K562 (cell line): ENCODE measurements around the gene ADCY6. TPM values are rescaled to one million over a fixed set of nuclear protein-coding genes. Genes with fewer than 3 reads are reported as not detected.

Experiments used
- ATAC-seq: fragments of 200-7000 bp; cut with Tn5 transposase; 3 replicates; pipeline ENCODE4 v1.9.1; 2020; ENCODE audit warnings: moderate library complexity
- BruUV-seq: library from RNA; stranded (reverse); fragments of 400-500 nt; replicated peaks from 2 replicates; lab custom pipeline; 2021; lab: Mats Ljungman, UMichigan
- CTCF ChIA-PET: fragments of 300-600 bp; formaldehyde crosslinking; extraction: SDS; loops from one replicate; lab custom pipeline; 2021; ENCODE audit warnings: low intra/inter-chr PET ratio; lab: Yijun Ruan, JAX
- POLR2A ChIA-PET: fragments of 300-600, 350-650 bp; sonication (Branson Sonifier 250); formaldehyde crosslinking; extraction: SDS; loops from one replicate; lab custom pipeline; 2021; ENCODE audit warnings: antibody characterized with exemption, inconsistent platforms; lab: Yijun Ruan, JAX
- DNase-seq, 4 experiments: peaks; one replicate each; pipeline versions ENCODE4 v3.0.0 to v3.0.0-alpha.2; 2011 to 2018; ENCODE audit warnings: low spot score in 3 of 4, mixed read lengths in 3 of 4; ENCODE audit errors: extremely low read depth in 1 of 4
- FAIRE-seq: peaks from 2 replicates; lab custom pipeline; 2011; peaks lifted over from hg19 to GRCh38; lab: Jason Lieb, UNC
- H2AFZ ChIP-seq: 2 replicates; pipeline ENCODE4 v1.6.0; 2011; ENCODE audit warnings: low read depth, low read length, control low read depth, inconsistent platforms
- H3K27ac ChIP-seq: fragments of 200-600 bp; 3 replicates; pipeline ENCODE4 v1.8.0; 2011; ENCODE audit warnings: low read depth, mild to moderate bottlenecking, control low read depth, inconsistent platforms, low read length, moderate library complexity, mixed read lengths; ENCODE audit errors: extremely low read depth
- H3K27me3 ChIP-seq, 2 experiments: fragments of 300-600 bp in 1 of 2; 2 replicates in 1 of 2; 3 replicates in 1 of 2; pipeline versions ENCODE4 v1.6.0 to v1.8.0; 2011; ENCODE audit warnings: inconsistent platforms in 2 of 2, low read length in 2 of 2, mild to moderate bottlenecking in 1 of 2, mixed read lengths in 1 of 2, moderate library complexity in 1 of 2; ENCODE audit not compliant: control insufficient read depth in 2 of 2, insufficient read depth in 2 of 2
- H3K36me3 ChIP-seq: fragments of 300-600 bp; 3 replicates; pipeline ENCODE4 v1.8.0; 2011; ENCODE audit warnings: mild to moderate bottlenecking, low read length, inconsistent platforms; ENCODE audit not compliant: control insufficient read depth, insufficient read depth
- H3K4me1 ChIP-seq, 2 experiments: fragments of 200-600 bp in 1 of 2; replicated peaks in 1 of 2; 2 replicates in 1 of 2; 3 replicates in 1 of 2; pipeline versions ENCODE4 v1.5.1 to v1.8.0; 2011; ENCODE audit warnings: inconsistent platforms in 2 of 2, low read length in 2 of 2, mild to moderate bottlenecking in 1 of 2, mixed read lengths in 1 of 2, moderate library complexity in 1 of 2; ENCODE audit not compliant: control insufficient read depth in 2 of 2, insufficient read depth in 2 of 2
- H3K4me2 ChIP-seq: 2 replicates; pipeline ENCODE4 v1.6.1; 2011; ENCODE audit warnings: low read length, control low read depth, inconsistent platforms, mixed read lengths; ENCODE audit not compliant: insufficient read depth
- H3K4me3 ChIP-seq: fragments of 200-600 bp; sonication (generic), shearing (Covaris generic); 2 replicates; pipeline ENCODE4 v1.5.1; 2016; ENCODE audit warnings: control low read depth, inconsistent platforms
- H3K79me2 ChIP-seq: fragments of 200-600 bp; 3 replicates; pipeline ENCODE4 v1.8.0; 2011; ENCODE audit warnings: low read length, inconsistent platforms; ENCODE audit not compliant: control insufficient read depth, insufficient read depth
- H3K9ac ChIP-seq, 2 experiments: 2 replicates each; pipeline versions ENCODE4 v1.6.0 to v1.6.1; 2011; ENCODE audit warnings: low read depth in 2 of 2, low read length in 2 of 2, control low read depth in 1 of 2, inconsistent platforms in 1 of 2, mild to moderate bottlenecking in 1 of 2, mixed read lengths in 1 of 2; ENCODE audit not compliant: insufficient read depth in 1 of 2
- H3K9me1 ChIP-seq: one replicate; pipeline ENCODE4 v1.6.0; 2011; ENCODE audit warnings: inconsistent platforms, mild to moderate bottlenecking, low read length, moderate library complexity; ENCODE audit not compliant: control insufficient read depth, insufficient read depth
- H3K9me3 ChIP-seq: replicated peaks from 2 replicates; pipeline ENCODE4 v1.5.1; 2011; ENCODE audit warnings: low read depth, low read length, inconsistent platforms; ENCODE audit not compliant: control insufficient read depth, insufficient read depth
- H4K20me1 ChIP-seq: replicated peaks from 2 replicates; pipeline ENCODE4 v1.6.1; 2011; ENCODE audit warnings: low read length, inconsistent platforms, mixed read lengths; ENCODE audit not compliant: control insufficient read depth, insufficient read depth
- ARNT ChIP-seq, 2 experiments: fragments of 450-650 bp; IDR thresholded peaks; 2 replicates each; pipeline ENCODE4 v1.6.1; 2016; ENCODE audit warnings: mild to moderate bottlenecking in 1 of 2
- CBX2 ChIP-seq: fragments of 200-600 bp; sonication (generic); IDR thresholded peaks from one replicate; pipeline ENCODE4 v1.6.1; 2012; ENCODE audit warnings: mild to moderate bottlenecking, low read length, inconsistent platforms; ENCODE audit not compliant: insufficient read depth, poor library complexity, severe bottlenecking
- CC2D1A ChIP-seq: fragments of 450-650 bp; IDR thresholded peaks from 2 replicates; pipeline ENCODE4 v1.6.1; 2017; ENCODE audit warnings: mild to moderate bottlenecking
- DNMT1 ChIP-seq: fragments of 450-650 bp; IDR thresholded peaks from 2 replicates; pipeline ENCODE4 v1.6.1; 2016; ENCODE audit warnings: antibody characterized with exemption, mild to moderate bottlenecking
- FOXA3 ChIP-seq, 2 experiments: fragments of 450-650 bp in 1 of 2; sonication (generic) in 1 of 2; formaldehyde crosslinking; IDR thresholded peaks in 1 of 2; conservative IDR thresholded peaks in 1 of 2; 2 replicates each; pipeline versions ENCODE4 v1.4.0 to v1.8.0; 2020 to 2022; ENCODE audit warnings: mild to moderate bottlenecking in 2 of 2, missing genetic modification reagents in 1 of 2
- MTA1 ChIP-seq: fragments of 450-650 bp; IDR thresholded peaks from 2 replicates; pipeline ENCODE4 v1.6.1; 2017; ENCODE audit warnings: borderline replicate concordance
- NR2C2 ChIP-seq, 2 experiments: fragments of 200-800 bp in 1 of 2; sonication (Bioruptor generic) in 1 of 2; sonication (generic) in 1 of 2; formaldehyde crosslinking in 1 of 2; IDR thresholded peaks; 2 replicates each; pipeline versions ENCODE4 v1.6.1 to v1.8.0; 2016 to 2022; ENCODE audit warnings: mild to moderate bottlenecking in 1 of 2, missing compliant biosample characterization in 1 of 2, missing genetic modification characterization in 1 of 2, missing genetic modification reagents in 1 of 2
- POLR2A ChIP-seq: fragments of 450-650 bp; conservative IDR thresholded peaks from 2 replicates; pipeline ENCODE4 v1.6.1; 2016
- RBM25 ChIP-seq: fragments of 200-400 bp; formaldehyde crosslinking; IDR thresholded peaks from 2 replicates; pipeline ENCODE4 v1.6.1; 2018; ENCODE audit warnings: low read length, low read depth, moderate library complexity; ENCODE audit not compliant: severe bottlenecking
- SETDB1 ChIP-seq: IDR thresholded peaks from one replicate; pipeline ENCODE4 v1.6.1; 2012; ENCODE audit warnings: low read length, control low read depth, inconsistent platforms
- SMAD2 ChIP-seq: fragments of 150-350 bp; IDR thresholded peaks from 2 replicates; pipeline ENCODE4 v1.6.1; 2014; ENCODE audit warnings: low read depth, mild to moderate bottlenecking, low read length
- WGBS: fragments of 100-300 bp; shearing (Covaris generic); methylation state at CpG from one replicate; pipeline ENCODE4 v1.1.6; 2016; ENCODE audit warnings: low coverage, mixed read lengths; ENCODE audit not compliant: insufficient coverage; ENCODE audit errors: missing lambda C conversion rate; 5-methylcytosine and 5-hydroxymethylcytosine counted together
- in situ Hi-C: fragments of 300-500 bp; cut with MboI; formaldehyde crosslinking; loops from 4 replicates; pipeline ENCODE4 v1.15.0; 2018; ENCODE audit warnings: inconsistent platforms, mixed read lengths
- intact Hi-C: fragments of 100-400 bp; cut with micrococcal nuclease; formaldehyde crosslinking; loops from 2 replicates; pipeline ENCODE4 v1.14.2; 2022
- polyA plus RNA-seq, 8 experiments: library from polyadenylated mRNA; depleted of rRNA in 4 of 8; stranded (reverse) in 5 of 8; unstranded in 3 of 8; fragments of >200 nt; fragmentation: Nextera tagmentation in 2 of 8; fragmentation: Illumina TruSeq in 1 of 8; extraction: Ambion mirVana in 2 of 8; extraction: Trizol in 1 of 8; gene quantifications; 2 replicates each; pipeline versions ENCODE4 v1.2.1 to v1.2.3, GENCODE V29; 2011 to 2014; ENCODE audit warnings: inconsistent platforms in 1 of 8, missing spikeins in 1 of 8
- total RNA-seq, 7 experiments: library from RNA; depleted of rRNA in 6 of 7; stranded (reverse); fragments of >200 nt in 6 of 7; fragmentation: Illumina TruSeq in 2 of 7; extraction: Trizol in 2 of 7; gene quantifications; 2 replicates each; pipeline versions ENCODE4 v1.2.1 to v1.2.3, GENCODE V29; 2011 to 2021; ENCODE audit warnings: low replicate concordance in 1 of 7
- TF ChIP-seq, protein P1 (sequence below): fragments of 450-650 bp; formaldehyde crosslinking; IDR thresholded peaks from 2 replicates; pipeline ENCODE4 v1.4.0; 2022; ENCODE audit warnings: mild to moderate bottlenecking, moderate library complexity
- TF ChIP-seq, protein P2 (sequence below): sonication (generic); formaldehyde crosslinking; IDR thresholded peaks from 2 replicates; pipeline ENCODE4 v1.9.0; 2022; ENCODE audit warnings: mild to moderate bottlenecking, missing genetic modification reagents
- TF ChIP-seq, protein P3 (sequence below): sonication (generic); formaldehyde crosslinking; IDR thresholded peaks from 2 replicates; pipeline ENCODE4 v1.8.0; 2022; ENCODE audit warnings: mild to moderate bottlenecking, missing genetic modification reagents
- TF ChIP-seq, protein P4 (sequence below): sonication (generic); formaldehyde crosslinking; IDR thresholded peaks from 2 replicates; pipeline ENCODE4 v1.9.0; 2022; ENCODE audit warnings: mild to moderate bottlenecking, missing genetic modification reagents

ADCY6 gene
- total and polyA plus RNA-seq, 9 of the 15 experiments (the other 6 are each of a cell fraction or from before 2014, with no cell fraction given): 0.01 to 1.0 (median 0.53) TPM

DNA sequence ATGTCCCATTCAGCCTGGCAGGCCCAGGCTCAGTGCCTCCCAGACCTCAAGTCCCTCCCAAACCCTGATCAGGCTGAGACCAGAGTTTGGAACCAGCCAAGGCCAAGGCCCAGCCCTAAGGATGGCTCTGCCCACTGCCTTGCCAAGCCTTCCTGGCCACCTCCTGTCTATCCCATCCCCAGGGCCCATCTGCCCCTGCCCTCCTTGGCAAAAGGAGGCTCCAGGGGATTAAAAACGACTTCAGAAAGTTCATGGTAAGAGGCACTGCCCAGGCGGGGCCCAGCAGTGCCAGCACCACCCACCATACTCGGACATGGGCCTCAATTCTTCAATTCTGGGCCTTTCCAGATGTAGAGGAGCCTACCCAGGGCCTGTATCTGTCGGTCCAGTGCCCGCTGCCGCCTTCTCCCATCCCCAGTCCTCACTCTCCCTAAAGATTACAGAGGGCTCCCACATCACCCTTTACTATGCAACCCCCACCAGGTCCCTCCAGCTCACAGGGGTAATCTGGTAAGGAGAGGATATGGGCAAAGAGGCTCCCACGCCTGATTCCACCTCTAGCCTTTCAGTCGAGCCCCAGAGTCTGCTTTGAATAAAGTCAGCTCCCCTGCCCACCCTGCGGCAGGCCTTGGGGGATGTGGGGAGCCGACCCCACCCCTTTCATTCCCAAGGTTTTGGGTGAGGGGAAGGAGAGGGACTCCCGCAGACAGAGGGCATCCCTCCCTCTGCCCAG lies 932 bp downstream of the ADCY6 start:
- H2AFZ ChIP-seq: no peak overlapping the region
- peak overlapping the region in 1 of 2 experiments; percentile 26; a peak in 1 of 4 replicates for H3K9ac ChIP-seq
- POLR2A ChIA-PET: no interaction called here
- DNase-seq (no peak), FAIRE-seq (no peak), ATAC-seq (no peak)
- 6% methylated on average over 10 of the region's 11 CpGs for WGBS
- in situ Hi-C loops (loop anchor here (25.0 kb wide), 1 partner anchor 251 kb away; the partner anchor contains the start of gene OR8S1), intact Hi-C loops (no loop called here)
- H3K4me2 ChIP-seq: no peak overlapping the region
- CTCF ChIA-PET: no interaction called here
- TF ChIP-seq, protein P1, sequence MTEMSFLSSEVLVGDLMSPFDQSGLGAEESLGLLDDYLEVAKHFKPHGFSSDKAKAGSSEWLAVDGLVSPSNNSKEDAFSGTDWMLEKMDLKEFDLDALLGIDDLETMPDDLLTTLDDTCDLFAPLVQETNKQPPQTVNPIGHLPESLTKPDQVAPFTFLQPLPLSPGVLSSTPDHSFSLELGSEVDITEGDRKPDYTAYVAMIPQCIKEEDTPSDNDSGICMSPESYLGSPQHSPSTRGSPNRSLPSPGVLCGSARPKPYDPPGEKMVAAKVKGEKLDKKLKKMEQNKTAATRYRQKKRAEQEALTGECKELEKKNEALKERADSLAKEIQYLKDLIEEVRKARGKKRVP (CRISPR knock-in tag): no peak
- TF ChIP-seq DNMT1 (no peak), SETDB1 (no peak), RBM25 (no peak), MTA1 (no peak), FOXA3 (CRISPR knock-in tag; conservative IDR thresholded peaks at IDR 0.05 in 1 of 2, IDR thresholded peaks at IDR 0.05 in 1 of 2) (0 out of 4 replicates have a peak, but pooled peaks of 1 of the 2 experiments have one; percentile 62), SMAD2 (no peak), POLR2A (no peak), ARNT (IDR thresholded peaks at IDR 0.05) (no peak), CC2D1A (no peak), CBX2 (no peak), NR2C2 (CRISPR knock-in tag; IDR thresholded peaks at IDR 0.05) (no peak), NR2C2 (tag; IDR thresholded peaks at IDR 0.05) (no peak)
- TF ChIP-seq, protein P2, sequence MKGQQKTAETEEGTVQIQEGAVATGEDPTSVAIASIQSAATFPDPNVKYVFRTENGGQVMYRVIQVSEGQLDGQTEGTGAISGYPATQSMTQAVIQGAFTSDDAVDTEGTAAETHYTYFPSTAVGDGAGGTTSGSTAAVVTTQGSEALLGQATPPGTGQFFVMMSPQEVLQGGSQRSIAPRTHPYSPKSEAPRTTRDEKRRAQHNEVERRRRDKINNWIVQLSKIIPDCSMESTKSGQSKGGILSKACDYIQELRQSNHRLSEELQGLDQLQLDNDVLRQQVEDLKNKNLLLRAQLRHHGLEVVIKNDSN (CRISPR knock-in tag): 0 out of 2 replicates have a peak, but pooled peaks have one; percentile 8
- TF ChIP-seq, protein P3, sequence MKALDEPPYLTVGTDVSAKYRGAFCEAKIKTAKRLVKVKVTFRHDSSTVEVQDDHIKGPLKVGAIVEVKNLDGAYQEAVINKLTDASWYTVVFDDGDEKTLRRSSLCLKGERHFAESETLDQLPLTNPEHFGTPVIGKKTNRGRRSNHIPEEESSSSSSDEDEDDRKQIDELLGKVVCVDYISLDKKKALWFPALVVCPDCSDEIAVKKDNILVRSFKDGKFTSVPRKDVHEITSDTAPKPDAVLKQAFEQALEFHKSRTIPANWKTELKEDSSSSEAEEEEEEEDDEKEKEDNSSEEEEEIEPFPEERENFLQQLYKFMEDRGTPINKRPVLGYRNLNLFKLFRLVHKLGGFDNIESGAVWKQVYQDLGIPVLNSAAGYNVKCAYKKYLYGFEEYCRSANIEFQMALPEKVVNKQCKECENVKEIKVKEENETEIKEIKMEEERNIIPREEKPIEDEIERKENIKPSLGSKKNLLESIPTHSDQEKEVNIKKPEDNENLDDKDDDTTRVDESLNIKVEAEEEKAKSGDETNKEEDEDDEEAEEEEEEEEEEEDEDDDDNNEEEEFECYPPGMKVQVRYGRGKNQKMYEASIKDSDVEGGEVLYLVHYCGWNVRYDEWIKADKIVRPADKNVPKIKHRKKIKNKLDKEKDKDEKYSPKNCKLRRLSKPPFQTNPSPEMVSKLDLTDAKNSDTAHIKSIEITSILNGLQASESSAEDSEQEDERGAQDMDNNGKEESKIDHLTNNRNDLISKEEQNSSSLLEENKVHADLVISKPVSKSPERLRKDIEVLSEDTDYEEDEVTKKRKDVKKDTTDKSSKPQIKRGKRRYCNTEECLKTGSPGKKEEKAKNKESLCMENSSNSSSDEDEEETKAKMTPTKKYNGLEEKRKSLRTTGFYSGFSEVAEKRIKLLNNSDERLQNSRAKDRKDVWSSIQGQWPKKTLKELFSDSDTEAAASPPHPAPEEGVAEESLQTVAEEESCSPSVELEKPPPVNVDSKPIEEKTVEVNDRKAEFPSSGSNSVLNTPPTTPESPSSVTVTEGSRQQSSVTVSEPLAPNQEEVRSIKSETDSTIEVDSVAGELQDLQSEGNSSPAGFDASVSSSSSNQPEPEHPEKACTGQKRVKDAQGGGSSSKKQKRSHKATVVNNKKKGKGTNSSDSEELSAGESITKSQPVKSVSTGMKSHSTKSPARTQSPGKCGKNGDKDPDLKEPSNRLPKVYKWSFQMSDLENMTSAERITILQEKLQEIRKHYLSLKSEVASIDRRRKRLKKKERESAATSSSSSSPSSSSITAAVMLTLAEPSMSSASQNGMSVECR (CRISPR knock-in tag): 0 out of 2 replicates have a peak, but pooled peaks have one; percentile 35
- TF ChIP-seq, protein P4, sequence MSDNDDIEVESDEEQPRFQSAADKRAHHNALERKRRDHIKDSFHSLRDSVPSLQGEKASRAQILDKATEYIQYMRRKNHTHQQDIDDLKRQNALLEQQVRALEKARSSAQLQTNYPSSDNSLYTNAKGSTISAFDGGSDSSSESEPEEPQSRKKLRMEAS (CRISPR knock-in tag): 0 out of 2 replicates have a peak, but pooled peaks have one; percentile 16
- peaks cover 17 to 38% of the 10 kb centered on the region in 2 experiments; a peak in 4 of 5 replicates for H3K27me3 ChIP-seq
- H3K4me3 ChIP-seq: no peak overlapping the region
- no peaks in the 10 kb centered on the region for H3K9me1 ChIP-seq
- H3K36me3 ChIP-seq: no peaks in the 10 kb centered on the region
- no peaks in the 10 kb centered on the region for H3K9me3 ChIP-seq
- H4K20me1 ChIP-seq: 0 out of 2 replicates have a peak, but pooled peaks cover 3% of the 10 kb centered on the region
- no peaks in the 10 kb centered on the region for H3K79me2 ChIP-seq
- BruUV-seq: no TSS peak
- peaks cover 0 to 13% of the 10 kb centered on the region in 2 experiments; a peak in 2 of 5 replicates for H3K4me1 ChIP-seq
- no peak overlapping the region for H3K27ac ChIP-seq
